HG02759 (cell line): ENCODE data around the gene PHLDB3.
"Not testable (repeated sequence)": the region's sequence is repeated elsewhere in the genome, so short reads cannot be mapped to it uniquely, and the experiment has no call there.

Experiments
- ATAC-seq: cut with Tn5 transposase; IDR thresholded peaks from one replicate; pipeline ENCODE4 v1.9.1; 2021; ENCODE audit warnings: mild to moderate bottlenecking, moderate library complexity; ENCODE audit not compliant: unreplicated experiment

Gene PHLDB3

GRCh38 chr19:43527860-43528622, 23.5 kb upstream of the PHLDB3 start:
- no peak for ATAC-seq

- peak; percentile 79 for ATAC-seq
Observed at GRCh38 chr19:43526884-43527859, 22.6 kb upstream of the PHLDB3 start, which contains the start of gene ETHE1. TSS of gene ETHE1 (minus strand) at chr19:43527201. CDS start at chr19:43527177, 24 bp downstream.

DNA sequence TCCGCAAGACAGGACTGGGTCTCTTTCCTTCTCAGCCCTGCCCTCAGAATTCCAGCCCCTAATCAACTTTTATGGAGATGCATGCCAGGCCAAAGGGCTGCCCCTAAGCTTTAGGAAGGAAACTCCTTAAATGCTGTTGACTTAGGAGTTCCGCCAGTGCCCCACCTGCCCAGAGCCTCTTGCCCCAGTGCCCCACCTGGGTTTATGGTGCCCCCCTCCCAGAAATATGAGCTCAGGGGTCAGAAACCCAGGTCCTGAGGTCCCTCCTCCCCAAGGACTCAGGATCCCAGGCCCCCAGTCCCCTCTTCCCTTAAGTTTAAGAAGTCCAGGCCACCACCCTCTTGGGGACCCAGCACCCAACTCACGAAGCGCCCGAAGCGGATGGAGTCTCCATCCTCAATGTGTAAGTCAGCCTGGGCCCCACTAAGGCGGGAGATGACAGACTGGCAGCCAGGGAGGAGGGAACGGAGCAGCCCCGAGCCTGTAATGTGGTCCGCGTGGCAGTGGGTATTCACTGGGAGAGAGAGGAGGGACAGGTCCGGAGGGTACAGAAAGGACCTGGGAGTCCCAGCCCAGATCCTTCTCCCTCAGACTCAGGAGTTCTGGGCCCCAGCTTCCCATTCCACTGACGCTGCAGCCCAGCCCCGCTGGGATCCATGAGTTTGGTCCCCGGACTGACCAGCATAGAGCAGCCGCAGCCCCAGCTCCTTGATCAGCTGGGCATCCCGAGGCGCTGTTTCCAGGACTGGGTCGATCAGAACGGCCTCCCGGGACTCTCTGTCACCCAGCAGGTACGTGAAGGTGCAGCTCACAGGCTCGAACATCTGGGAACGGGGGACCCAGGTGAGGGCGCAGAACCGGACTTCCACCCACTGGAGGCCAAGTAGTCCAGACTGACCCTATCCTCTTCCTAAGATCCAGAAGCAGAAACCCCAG, 21.6 kb upstream of the PHLDB3 start:
- no peak for ATAC-seq

DNA sequence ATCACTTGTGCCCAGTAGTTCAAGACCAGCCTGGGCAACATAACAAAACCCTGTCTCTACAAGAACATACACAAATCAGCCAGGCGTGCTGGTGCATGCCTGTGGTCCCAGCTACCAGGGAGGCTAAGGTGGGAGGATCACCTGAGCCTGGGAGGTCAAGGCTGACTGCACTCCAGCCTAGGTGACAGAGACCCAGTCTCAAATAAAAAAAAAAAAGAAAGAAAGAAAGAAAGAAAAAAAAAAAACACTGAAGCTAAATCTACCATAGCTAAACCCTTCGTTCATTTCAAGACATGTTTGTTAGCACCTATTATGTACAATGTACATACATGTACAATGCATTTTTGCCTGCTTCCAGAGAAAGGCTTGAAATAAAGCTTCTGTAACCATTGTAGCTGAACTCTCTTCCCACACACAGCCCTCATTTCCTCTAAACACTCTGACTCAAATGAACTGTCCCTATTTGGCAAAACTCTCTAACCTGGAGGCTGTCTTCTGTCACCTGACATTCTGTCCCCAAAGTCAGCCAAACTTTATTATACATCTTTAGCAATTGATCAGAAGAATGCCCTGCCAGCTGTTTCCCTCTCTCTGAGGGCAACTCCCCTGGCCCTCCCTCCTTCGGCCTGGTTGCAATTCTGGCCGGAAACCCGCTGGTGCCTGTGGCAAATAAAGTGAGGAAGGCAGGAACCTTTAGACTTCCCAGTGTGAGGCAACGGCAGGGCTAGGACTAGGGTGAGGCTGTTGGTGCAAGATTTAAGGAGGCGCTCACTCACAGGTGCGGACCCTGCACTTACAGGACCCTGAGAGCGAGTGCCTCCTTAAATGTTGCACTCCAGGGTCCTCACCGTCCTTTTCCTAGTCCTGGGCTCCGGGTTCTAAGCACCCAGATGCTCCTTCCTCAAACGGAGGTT, 20.6 kb upstream of the PHLDB3 start:
- ATAC-seq: no peak

DNA sequence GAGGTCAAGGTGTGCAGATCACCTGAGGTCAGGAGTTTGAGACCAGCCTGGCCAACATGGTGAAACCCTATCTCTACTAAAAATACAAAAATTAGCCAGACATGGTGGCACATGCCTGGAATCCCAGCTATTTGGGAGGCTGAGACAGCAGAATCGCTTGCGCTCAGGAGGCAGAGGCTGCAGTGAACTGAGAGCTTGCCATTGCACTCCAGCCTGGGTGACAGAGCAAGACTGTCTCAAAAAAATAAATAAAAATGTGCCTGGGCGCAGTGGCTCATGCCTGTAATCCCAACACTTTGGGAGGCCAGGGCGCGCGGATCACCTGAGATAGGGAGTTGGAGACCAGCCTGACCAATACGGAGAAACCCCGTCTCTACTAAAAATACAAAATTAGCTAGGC, 19.1 kb upstream of the PHLDB3 start:
- not testable (repeated sequence) for ATAC-seq

DNA sequence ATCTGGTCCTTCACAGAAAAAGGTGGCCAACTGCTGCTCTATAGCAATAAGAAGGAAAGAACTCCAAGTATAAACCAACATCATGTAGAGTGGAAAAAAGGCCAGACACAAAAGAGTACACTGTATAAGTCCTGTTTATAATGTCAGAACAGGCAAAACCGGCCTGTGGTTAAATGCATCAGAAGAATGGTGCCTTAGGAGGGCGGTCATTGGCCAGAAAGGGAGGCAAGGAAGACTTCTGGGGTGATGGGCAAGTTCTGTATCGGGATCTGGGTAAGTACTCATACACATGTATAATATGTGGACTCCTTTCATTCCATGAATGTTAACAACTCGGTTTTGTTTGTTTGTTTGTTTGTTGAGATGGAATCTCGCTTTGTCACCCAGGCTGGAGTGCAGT, 18.4 kb upstream of the PHLDB3 start:
- no peak for ATAC-seq

- ATAC-seq: no peak
Observed at GRCh38 chr19:43519436-43520088, 15.0 kb upstream of the PHLDB3 start.

DNA sequence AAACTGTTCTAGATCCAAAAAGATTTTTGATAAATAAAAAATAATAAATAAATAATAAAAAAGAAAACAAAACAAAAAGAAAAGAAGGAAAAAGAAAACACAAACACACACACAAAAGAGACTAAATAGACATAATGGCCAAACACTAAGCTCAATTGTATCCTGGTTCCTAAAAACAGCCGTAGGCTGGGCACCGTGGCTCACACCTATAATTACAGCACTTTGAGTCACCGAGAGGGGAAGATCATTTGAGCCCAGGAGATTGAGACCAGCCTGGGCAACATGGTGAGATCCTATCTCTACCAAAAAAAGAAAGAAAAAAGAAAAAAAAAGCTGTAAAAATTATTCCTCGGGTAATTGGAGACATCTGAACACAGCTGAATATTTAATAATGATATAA, 13.5 kb upstream of the PHLDB3 start:
- ATAC-seq: no peak

DNA sequence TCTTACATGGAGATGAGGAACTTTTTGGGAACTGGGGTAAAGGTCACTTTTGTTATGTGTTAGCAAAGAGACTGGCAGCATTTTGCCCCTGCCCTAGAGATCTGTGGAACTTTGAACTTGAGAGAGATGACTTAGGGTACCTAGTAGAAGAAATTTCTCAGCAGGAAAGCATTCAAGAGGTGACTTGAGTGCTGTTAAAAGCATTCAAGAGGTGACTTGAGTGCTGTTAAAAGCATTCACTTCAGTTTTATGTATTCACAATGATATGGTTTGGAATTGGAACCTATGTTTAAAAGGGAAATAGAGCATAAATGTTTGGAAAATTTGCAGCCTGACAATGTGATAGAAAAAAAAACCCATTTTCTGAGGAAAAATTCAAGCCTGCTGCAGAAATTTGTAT, 7.9 kb upstream of the PHLDB3 start:
- not testable (repeated sequence) for ATAC-seq

GRCh38 chr19:43511324-43511723, 6.8 kb upstream of the PHLDB3 start:
- ATAC-seq: no peak

DNA sequence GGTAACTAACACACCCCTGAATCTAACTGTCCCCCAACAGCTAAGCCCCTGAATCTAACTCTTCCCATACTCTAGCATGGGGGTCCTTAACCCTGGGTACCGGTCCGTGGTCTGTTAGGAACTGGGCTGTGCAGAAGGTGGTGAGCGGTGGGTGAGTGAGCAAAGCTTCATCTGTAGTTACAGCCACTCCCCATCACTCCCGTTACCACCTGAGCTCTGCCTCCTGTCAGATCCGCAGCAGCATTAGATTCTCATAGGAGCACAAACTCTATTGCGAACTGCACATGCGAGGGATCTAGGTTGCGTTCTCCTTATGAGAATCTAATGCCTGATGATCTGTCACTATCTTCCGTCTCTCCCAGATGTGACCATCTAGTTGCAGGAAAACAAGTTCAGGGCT, 6.2 kb upstream of the PHLDB3 start:
- no peak for ATAC-seq

DNA sequence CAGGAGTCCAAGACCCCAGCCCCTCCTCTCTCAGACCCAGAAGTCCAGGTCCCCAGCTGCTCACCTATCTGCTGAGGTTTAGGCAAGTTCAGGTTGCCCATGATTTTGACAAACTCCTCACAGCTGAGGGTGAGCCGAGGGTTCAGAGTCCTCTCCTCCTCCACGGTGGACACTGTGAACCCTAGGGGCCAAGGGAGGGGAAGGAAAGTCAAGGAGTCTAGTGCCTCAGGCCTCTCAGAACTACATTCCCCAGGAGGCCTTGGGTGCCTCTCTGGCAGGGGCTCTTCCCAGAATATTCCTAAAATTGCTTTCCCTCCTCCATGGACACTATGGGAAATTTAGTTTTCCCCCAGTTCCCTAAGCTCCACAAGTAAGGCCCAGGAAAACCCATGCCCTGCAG, 3.3 kb upstream of the PHLDB3 start:
- no peak for ATAC-seq

DNA sequence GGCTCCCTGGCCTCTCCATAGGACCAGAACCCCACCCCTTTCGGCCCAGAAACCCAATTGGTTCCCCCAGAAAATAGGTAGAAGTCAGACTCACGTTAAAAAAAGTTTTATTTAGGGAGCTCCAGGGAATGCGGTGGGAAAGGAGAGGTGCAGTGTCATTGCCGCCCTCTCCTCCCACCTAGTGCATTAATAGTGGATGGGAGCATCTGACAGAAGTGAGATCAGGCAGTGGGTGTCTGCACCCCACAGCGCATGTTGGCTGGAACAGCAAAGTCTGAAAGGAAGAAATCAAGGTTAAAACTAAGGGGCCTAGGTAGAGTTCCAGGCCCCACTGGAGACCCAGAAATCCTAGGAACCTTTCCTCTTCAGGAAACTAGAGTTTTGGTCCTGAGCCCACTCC, 2.1 kb upstream of the PHLDB3 start:
- ATAC-seq: no peak

DNA sequence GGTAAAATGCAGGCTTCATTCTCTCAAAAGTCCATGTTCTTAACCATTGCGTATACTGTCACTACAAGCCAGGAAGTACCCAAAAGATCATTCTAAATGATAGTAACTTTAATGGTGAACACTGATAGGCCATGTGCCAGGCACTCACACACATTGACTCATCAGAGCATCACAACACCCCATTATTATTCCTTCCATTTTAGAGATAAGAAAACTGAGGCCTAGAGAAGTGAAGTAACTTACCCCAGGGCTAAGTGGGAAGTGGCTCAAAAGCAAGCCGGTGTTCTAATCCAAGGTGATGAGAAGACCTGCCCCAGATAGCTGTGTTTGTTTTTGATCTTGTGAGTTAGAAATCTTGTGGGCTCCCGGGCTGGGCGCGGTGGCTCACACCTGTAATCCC, 1.4 kb upstream of the PHLDB3 start:
- ATAC-seq: no peak

DNA sequence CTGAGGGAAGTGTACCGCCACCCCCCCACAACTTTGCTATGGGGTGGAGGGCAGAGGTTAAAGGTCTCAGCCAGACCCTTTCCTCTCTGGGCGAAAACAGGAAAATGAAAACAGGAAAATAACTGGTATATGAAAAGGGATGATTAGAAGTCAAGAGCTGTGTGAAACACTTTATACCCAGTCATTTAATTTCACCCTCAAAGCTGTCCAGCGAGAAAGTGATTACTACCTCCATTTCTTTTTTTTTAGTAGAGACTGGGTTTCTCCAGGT, 575 bp upstream of the PHLDB3 start:
- ATAC-seq: no peak

DNA sequence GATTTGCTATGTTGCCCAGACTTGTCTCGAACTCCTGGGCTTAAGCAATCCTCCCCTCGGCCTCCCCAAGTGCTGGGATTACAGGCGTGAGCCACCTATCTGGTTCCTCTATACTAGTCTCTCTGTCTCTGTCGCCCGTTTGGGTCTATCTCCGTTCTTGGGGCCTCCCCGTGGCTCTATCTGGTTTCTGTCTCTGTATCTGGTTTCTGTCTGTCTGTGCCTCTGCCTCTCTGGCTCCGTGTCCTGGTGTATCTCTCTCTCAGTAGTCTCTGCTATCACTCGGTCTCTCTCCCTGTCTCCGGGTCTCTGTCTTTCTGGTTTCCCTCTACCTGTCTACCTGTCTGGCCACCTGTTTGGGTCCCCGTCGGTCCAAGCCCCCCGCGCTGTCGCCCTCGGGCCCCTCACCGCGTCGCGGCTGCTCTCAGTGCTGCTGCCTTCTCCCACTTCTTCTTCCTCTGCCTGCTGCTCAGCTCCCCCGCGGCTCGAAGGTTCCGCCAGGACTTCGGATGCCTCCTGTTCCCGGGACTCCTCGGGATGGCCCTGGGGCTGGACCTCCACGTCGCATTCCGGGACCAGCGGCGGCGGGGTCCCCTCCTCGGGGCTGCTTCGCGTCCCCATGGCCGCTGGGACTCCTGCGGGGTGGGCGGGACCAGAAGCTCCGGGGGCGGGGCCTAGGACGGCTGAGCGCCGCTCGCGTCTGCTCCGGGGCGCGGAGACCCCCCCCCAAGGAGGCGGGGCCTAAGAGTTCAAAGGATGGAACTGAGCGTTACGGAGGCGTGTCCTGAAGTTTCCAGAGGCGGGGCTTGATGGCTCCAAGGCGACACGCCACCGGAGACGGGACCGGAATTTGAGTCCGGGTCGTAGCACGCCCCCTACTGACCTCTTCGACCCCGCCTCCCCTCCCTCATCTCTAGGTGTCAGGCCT, 783 bp downstream of the PHLDB3 start:
- peak; percentile 86 for ATAC-seq

DNA sequence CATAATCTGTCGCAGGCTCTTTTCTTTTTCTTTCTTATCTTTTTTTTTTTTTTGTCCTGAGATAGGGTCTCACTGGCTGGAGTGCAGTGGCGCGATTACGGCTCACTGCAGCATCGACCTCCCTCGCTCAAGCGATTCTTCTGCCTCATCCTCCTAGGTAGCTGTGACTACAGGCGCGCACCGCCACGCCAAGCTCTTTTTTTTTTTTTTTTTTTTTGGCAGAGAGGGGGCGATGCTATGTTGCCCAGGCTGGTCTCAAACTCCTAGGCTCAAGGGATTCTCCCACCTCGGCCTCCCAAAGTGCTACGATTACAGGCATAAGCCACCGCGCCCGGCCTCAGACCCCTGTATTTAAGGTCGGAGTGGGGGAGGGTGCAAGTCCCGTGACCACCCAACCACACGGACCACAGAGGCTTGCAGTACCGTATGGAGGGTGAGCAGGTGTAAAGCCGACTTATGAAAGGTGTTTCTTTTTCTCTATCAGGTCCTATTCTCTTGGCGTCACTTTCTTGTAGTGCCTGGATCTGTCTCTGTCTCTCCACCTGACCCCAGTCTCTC, 2.0 kb downstream of the PHLDB3 start:
- ATAC-seq: no peak
